ENCODE data around the gene PDPK1.
"Not testable (repeated sequence)": the region's sequence is repeated elsewhere in the genome, so short reads cannot be mapped to it uniquely, and the experiment has no call there.

- not testable (repeated sequence) for TF ChIP-seq CTCF (IDR thresholded peaks at IDR 0.05 in 4 of 5, conservative IDR thresholded peaks at IDR 0.05 in 1 of 5); POLR2A (IDR thresholded peaks at IDR 0.05)
These were observed 41.1 kb downstream of the PDPK1 start for GRCh38 chr16:2578905-2579304.

Data from gastrocnemius medialis (tissue), 4 donors.